AG04450 (cell line): Measurements from ENCODE around the gene ZSCAN12. TPM values are rescaled to one million over a fixed set of nuclear protein-coding genes. Genes with fewer than 3 reads are reported as not detected.

Source experiments
- CTCF ChIA-PET: fragments of 300-600, 350-600 bp; formaldehyde crosslinking; extraction: SDS; loops from one replicate; lab custom pipeline; 2022; ENCODE audit warnings: antibody characterized with exemption, inconsistent platforms; lab: Charles Lee
- POLR2A ChIA-PET: fragments of 350-600 bp; formaldehyde crosslinking; extraction: SDS; loops from one replicate; lab custom pipeline; 2021; ENCODE audit warnings: antibody characterized with exemption, inconsistent platforms; lab: Yijun Ruan, JAX
- DNase-seq: peaks from one replicate; pipeline ENCODE4 v3.0.0-alpha.2; 2011; ENCODE audit warnings: low read depth, low spot score
- H3K27ac ChIP-seq: one replicate; pipeline ENCODE4 v1.5.1; 2012; ENCODE audit warnings: low read depth, low read length, control low read depth
- H3K27me3 ChIP-seq: one replicate; pipeline ENCODE4 v1.6.0; 2012; ENCODE audit warnings: low read length; ENCODE audit not compliant: control insufficient read depth, insufficient read depth
- H3K4me3 ChIP-seq: 2 replicates; pipeline ENCODE4 v1.5.1; 2011; ENCODE audit warnings: mild to moderate bottlenecking, low read depth, low read length, control low read depth
- H3K9me3 ChIP-seq: 2 replicates; pipeline ENCODE4 v1.5.1; 2012; ENCODE audit warnings: low read length; ENCODE audit not compliant: control insufficient read depth, insufficient read depth
- polyA plus RNA-seq: library from polyadenylated mRNA; depleted of rRNA; stranded (reverse); fragments of >200 nt; gene quantifications from 2 replicates; pipeline ENCODE4 v1.2.3, GENCODE V29; 2011
- TF ChIP-seq, protein P1 (sequence below): IDR thresholded peaks from 2 replicates; pipeline ENCODE4 v1.5.1; 2011; ENCODE audit warnings: low read depth, low read length, control low read depth, inconsistent platforms

ZSCAN12 gene
- polyA plus RNA-seq, 1 experiment = 5.5 TPM

DNA sequence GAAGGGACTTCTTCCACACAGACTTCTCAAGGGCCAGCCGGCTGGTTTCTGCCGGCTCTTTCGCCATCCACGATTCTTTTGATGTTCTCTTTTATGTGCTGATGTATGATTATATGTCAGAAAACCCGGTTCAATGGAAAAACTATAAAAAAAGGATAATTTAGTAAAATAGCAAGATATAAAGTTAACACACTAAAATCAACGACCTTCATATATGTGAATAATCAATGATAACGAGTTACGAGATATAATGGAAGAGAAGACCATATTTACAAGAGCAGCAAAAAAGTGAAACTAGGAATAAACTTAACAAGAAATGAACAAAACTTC, 540 bp upstream of the ZSCAN12 start:
- ChIA-PET CTCF (no interaction called here), POLR2A (no interaction called here)
- TF ChIP-seq, protein P1, sequence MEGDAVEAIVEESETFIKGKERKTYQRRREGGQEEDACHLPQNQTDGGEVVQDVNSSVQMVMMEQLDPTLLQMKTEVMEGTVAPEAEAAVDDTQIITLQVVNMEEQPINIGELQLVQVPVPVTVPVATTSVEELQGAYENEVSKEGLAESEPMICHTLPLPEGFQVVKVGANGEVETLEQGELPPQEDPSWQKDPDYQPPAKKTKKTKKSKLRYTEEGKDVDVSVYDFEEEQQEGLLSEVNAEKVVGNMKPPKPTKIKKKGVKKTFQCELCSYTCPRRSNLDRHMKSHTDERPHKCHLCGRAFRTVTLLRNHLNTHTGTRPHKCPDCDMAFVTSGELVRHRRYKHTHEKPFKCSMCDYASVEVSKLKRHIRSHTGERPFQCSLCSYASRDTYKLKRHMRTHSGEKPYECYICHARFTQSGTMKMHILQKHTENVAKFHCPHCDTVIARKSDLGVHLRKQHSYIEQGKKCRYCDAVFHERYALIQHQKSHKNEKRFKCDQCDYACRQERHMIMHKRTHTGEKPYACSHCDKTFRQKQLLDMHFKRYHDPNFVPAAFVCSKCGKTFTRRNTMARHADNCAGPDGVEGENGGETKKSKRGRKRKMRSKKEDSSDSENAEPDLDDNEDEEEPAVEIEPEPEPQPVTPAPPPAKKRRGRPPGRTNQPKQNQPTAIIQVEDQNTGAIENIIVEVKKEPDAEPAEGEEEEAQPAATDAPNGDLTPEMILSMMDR = no peak
- no peak for DNase-seq
- Histone ChIP-seq H3K27me3 (no peaks in the 10 kb centered on the region), H3K9me3 (no peaks in the 10 kb centered on the region; the same call in 1 of the 2 replicates), H3K27ac (peak overlapping the region; percentile 81), H3K4me3 (peak overlapping the region; percentile 98)

- DNase-seq = no peak
- POLR2A ChIA-PET = no interaction called here
- Histone ChIP-seq H3K9me3 (no peaks in the 10 kb centered on the region; the same call in 1 of the 2 replicates), H3K4me3 (no peak overlapping the region), H3K27ac (no peak overlapping the region), H3K27me3 (no peaks in the 10 kb centered on the region)
- CTCF ChIA-PET = interaction anchor here (4.4 kb wide), 1 partner anchor 12 kb away, joined by 24 read pairs; no protein-coding TSS in a partner anchor
- TF ChIP-seq, protein P1 = no peak
These were observed 3.6 kb downstream of the ZSCAN12 start for GRCh38 chr6:28395918-28396317.

DNA sequence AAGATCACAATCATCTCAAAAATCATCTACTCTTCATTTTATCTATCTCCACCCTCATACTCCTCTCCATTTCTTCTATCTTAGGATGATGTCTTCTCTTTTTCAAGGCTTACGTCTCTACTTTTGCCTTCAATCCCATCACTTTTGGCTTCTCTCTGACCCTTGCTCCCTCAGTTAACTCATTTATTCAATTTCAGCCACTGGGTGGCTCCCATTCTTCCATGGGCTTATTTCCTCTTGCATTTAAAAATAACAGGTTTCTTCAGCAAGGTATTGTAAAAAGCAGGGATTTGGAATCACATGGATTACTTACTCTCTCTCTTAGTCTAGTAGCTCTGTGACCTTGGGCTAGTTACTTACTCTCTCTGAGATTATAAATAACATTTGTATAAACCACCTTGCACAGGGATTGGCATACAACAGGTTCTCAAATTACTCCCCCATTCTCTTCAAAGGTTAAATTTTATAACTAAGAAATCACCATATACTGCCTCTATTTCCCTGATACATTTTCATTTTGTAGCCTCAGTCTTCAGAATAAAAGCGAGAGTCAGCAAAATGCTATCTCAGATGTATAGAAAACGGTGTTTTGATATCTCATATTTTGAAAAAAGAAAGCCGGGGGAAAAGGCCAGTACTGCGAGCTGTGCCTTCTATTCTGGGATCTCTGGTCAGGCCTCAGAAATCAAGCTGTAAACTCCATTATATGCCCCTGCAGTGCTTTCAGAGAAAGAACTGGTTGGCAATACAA, 5.5 kb downstream of the ZSCAN12 start:
- H3K27me3 ChIP-seq = no peaks in the 10 kb centered on the region
- POLR2A ChIA-PET = no interaction called here
- CTCF ChIA-PET = interaction anchor here (0.5 to 4.4 kb wide), 4 partner anchors 10 to 45 kb away, joined by 3 to 24 read pairs (median 7); no protein-coding TSS in a partner anchor
- DNase-seq = no peak
- H3K27ac ChIP-seq = no peak overlapping the region
- H3K4me3 ChIP-seq = no peak overlapping the region
- TF ChIP-seq, protein P1 = peak; percentile 39
- no peaks in the 10 kb centered on the region for H3K9me3 ChIP-seq

DNA sequence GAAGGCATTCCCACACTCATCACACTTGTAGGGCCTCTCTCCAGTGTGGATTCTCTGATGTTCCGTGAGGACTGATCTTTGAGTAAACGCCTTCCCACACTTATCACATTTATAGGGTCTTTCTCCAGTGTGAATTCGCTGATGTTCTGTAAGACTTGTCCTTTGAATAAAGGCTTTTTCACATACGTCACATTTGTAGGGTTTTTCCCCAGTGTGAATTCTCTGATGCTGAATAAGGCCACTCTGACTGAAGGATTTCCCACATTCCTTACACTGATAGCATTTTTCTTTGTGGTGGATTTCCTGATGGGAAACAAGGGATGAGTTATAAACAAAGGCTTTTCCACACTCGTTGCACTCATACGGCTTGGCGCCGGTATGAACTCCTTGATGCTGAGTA, 8.9 kb downstream of the ZSCAN12 start:
- ChIA-PET CTCF (no interaction called here), POLR2A (no interaction called here)
- Histone ChIP-seq H3K4me3 (no peak overlapping the region), H3K27me3 (no peaks in the 10 kb centered on the region), H3K9me3 (no peaks in the 10 kb centered on the region), H3K27ac (no peak overlapping the region)
- no peak for DNase-seq
- TF ChIP-seq, protein P1 = no peak

DNA sequence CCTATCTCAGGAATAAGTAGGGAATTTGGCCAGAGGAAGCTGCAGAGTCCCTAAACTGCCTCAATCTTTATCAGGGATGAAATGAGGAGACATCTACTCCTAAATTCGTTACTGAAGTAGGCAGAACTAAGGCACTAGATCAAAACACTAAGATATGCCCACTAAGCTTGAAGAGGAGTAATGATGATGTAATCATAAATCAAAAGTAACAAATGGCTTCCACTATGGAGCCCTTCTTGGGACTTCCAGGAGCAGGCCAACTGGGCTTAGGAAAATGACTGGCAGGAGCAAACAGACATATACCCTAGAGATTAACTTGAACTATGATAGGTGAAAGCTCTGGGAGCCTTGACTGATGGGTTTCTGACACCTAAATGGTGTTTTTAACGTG, 15.4 kb downstream of the ZSCAN12 start:
- H3K9me3 ChIP-seq = peaks cover 3% of the 10 kb centered on the region
- H3K27me3 ChIP-seq = no peaks in the 10 kb centered on the region
- no peak overlapping the region for H3K4me3 ChIP-seq
- POLR2A ChIA-PET = interaction anchor here (1.1 to 1.4 kb wide), 3 partner anchors 15 to 540 kb away, joined by 4 to 6 read pairs (median 5); partner anchors contain the start of genes TRIM27, ZKSCAN8 and ZSCAN12
- no peak overlapping the region for H3K27ac ChIP-seq
- CTCF ChIA-PET = interaction anchor here (0.6 to 3.7 kb wide), 9 partner anchors 9 to 279 kb away, joined by 3 to 26 read pairs (median 4); partner anchors contain the start of genes ZSCAN12, ZSCAN16 and ZSCAN26
- DNase-seq = no peak
- TF ChIP-seq, protein P1 = no peak
